ENCODE measurements around the gene DOCK2.

Gene DOCK2

DNA sequence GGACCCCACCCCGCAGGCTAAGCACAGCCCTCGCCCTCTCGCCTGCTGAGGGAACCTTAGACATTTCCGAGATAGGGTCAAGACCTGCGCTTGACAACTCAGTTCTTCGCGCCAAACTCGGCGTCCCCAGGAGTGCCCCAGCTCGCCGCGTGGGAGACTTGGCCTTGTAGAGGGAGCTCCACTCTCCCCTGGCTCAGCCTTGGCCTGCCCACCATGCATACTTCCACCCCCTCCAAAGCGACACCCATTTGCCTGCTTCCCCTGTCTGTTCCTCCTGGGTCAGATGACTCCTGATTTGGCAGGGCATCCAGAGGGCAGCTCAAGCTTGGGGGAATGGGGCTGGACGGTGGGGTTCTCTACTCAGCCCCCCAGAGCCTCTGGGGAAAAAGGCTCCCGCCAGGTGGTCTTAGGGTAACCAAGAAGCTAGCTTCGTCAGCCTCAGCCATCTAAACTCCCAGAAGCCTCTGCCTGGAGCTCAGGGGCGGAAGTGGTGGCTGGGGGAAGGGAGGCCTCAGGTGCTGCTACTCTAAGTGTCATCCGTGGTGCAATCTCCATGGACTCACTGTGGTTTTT is 560 bp downstream of the DOCK2 start:
- TF ChIP-seq, protein P1, sequence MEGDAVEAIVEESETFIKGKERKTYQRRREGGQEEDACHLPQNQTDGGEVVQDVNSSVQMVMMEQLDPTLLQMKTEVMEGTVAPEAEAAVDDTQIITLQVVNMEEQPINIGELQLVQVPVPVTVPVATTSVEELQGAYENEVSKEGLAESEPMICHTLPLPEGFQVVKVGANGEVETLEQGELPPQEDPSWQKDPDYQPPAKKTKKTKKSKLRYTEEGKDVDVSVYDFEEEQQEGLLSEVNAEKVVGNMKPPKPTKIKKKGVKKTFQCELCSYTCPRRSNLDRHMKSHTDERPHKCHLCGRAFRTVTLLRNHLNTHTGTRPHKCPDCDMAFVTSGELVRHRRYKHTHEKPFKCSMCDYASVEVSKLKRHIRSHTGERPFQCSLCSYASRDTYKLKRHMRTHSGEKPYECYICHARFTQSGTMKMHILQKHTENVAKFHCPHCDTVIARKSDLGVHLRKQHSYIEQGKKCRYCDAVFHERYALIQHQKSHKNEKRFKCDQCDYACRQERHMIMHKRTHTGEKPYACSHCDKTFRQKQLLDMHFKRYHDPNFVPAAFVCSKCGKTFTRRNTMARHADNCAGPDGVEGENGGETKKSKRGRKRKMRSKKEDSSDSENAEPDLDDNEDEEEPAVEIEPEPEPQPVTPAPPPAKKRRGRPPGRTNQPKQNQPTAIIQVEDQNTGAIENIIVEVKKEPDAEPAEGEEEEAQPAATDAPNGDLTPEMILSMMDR (IDR thresholded peaks at IDR 0.05; ENCODE audit: low read depth, low read length), result no peak
- DNase-seq (ENCODE audit: extremely low read depth, low read depth), result no peak

DNA sequence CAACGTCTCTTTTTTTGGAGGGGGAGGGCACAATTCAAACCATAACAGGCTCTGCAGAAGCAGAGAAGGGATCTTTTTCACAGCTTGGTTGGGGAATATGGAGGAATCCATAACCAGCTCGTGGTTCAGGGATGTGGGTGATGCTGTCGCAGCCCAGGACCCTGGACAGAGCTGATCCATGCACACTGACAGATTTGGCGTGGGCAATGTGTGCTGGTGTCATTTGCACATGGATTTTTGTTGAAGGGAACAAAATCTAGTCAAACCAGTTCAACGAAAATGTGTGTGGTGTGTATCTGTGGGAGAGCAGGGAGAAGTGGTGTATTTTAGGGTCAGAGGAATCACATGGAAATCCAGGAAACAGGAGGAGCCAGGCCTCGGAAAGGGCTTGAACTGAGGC is 4.2 kb downstream of the DOCK2 start:
- TF ChIP-seq, protein P1 (IDR thresholded peaks at IDR 0.05; ENCODE audit: low read depth, low read length), result no peak
- DNase-seq (ENCODE audit: extremely low read depth, low read depth), result no peak

DNA sequence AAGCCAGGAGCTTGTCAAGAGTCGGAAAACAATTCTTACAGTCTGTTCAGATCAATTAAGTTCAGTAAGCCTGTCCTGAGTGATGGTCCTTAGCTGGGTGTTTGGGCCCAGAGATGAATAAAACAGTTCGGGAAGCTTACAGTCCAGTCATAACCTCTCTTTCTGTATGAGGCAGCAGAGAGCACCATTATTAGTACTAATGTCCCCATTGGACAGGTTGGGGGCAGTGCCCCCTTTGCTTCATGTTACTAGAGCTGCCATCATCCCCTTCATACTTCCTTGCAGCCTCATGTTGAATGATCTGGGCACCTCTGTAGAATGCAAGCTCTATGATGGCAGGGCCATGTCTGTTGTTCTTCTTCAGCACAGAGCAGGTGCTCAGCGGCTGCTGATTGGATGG is 9.8 kb downstream of the DOCK2 start:
- DNase-seq (ENCODE audit: extremely low read depth, low read depth), result no peak

DNA sequence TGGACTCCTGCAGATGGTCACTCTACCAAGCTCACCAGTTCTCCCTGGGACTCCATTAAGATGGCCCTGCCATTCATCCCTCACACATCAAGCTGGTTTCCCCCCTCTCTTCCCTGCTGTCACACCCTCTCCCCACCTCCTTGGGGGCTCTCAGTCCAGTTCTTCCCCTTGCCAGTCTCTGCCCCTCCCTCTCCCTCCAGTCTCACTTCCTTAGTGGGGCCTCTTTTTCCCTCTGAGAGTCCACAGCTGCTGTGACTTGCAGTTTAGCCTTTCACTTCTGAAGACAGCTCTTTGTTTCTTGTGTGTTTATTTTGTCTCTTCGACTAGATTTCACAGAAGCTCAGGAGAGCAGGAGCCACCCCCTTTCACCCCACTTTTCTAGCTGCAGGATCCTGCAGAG is 10.5 kb downstream of the DOCK2 start:
- TF ChIP-seq, protein P1 (IDR thresholded peaks at IDR 0.05; ENCODE audit: low read depth, low read length), result no peak
- DNase-seq (ENCODE audit: extremely low read depth, low read depth), result no peak

More for the DNA sequence above, 9.8 kb downstream of the DOCK2 start:
- TF ChIP-seq, protein P1 (IDR thresholded peaks at IDR 0.05; ENCODE audit: low read depth, low read length), result no peak

DNA sequence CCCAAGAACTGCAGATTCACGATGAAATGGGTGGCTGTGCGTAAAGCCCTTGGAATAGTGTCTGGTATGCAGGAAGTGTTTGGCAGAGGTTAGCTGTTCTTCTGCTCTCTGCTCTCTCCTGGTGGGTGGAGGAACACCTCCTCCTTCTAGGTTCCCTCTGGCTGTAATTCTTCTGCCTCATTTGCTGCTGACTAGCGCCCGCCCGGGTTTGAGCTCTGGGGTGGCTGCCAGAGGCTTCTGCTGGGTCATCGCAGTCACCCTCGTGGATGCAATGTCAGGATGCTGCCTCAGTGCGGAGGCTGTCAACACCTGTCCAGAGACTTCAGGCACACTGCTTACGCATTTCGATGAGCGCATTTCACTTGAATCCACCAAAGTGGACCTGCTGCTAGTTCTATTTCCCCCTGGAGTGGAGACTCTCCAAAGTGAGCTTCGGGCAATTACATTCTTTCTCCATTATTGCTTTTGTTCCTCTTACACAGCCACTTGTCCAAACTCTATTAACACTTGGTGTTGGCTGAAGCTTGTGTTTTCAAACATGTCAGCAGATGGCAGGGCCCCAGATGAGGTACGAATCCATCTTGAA is 11.7 kb downstream of the DOCK2 start:
- TF ChIP-seq, protein P1 (IDR thresholded peaks at IDR 0.05; ENCODE audit: low read depth, low read length), result no peak
- no peak for DNase-seq (ENCODE audit: extremely low read depth, low read depth)

DNA sequence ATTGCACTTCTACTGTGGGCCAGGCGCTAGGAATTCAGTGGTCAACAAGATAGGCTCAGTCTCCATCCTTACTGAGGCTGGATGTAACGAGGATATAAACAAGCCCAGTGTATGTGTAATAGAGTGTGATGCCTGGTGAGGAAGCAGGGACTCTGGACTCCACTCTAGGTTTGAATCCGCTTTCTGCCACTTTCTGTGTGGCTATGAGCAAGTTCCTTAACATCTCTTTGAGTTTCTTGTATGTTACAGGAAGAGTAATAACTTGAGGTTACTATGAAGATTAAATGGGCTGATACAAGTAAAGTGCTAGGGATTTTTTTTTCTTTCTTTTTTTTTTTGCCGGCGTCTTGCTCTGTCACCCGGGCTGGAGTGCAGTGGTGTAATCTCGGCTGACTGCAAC is 12.4 kb downstream of the DOCK2 start:
- DNase-seq (ENCODE audit: extremely low read depth, low read depth), result no peak
- TF ChIP-seq, protein P1 (IDR thresholded peaks at IDR 0.05; ENCODE audit: low read depth, low read length), result no peak

DNA sequence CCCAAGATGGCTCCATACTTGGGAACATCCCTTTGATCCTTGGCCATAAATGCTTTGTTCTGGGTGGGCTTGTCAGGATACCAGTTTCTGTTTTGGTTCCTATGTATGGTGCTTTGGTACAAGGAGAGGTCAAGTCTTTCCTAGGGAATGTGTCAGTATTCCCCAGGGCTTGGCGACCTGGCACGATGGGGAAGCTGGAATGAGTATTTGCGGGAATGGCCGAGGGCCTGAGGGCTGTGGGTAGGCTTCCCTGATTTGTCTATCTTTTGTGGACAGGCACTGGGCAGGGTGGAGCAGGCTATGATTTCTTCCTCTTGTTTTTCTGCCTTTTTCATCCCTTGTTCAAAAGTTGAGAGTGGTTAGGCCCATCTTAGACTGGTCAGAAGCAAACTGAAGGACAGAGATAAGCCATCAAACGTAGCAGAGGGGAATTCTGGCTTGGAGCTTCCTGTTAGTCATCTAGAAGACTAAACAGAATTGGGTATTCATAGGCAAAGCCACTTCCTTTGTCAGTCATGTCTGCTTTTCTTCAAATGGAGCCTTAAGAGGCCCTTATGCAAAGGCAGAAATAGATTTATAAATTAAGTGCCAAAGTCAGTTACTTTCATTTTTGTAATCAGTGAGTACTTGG is 13.7 kb downstream of the DOCK2 start:
- TF ChIP-seq, protein P1 (IDR thresholded peaks at IDR 0.05; ENCODE audit: low read depth, low read length), result no peak
- DNase-seq (ENCODE audit: extremely low read depth, low read depth), result no peak
